ENCODE data around the gene LAMA2.

GRCh38 chr6:129117355-129117754 is 234.4 kb downstream of the LAMA2 start:
- TF ChIP-seq RAD21 (conservative IDR thresholded peaks at IDR 0.05) (no peak), CTCF (IDR thresholded peaks at IDR 0.05; ENCODE audit: poor library complexity, severe bottlenecking) (no peak), POLR2AphosphoS5 (IDR thresholded peaks at IDR 0.05) (no peak), SMC3 (conservative IDR thresholded peaks at IDR 0.05; ENCODE audit: poor library complexity) (no peak)
